Psoas muscle (tissue), 8 donors: ENCODE measurements around the gene TLE3. TPM values are rescaled to one million over a fixed set of nuclear protein-coding genes. Genes with fewer than 3 reads are reported as not detected.

Experiments
- ATAC-seq, 4 donors: fragments of 200-7000 bp; cut with Tn5 transposase; one replicate each; pipeline ENCODE4 v1.9.1; 2020; ENCODE audit warnings: moderate library complexity in 3 of 4, mild to moderate bottlenecking in 2 of 4
- DNase-seq, 2 donors: peaks; one replicate each; pipeline ENCODE4 v3.0.0-alpha.2; 2020
- H3K27ac ChIP-seq: fragments of 200-600 bp; one replicate; pipeline ENCODE4 v1.8.0; 2022
- H3K27me3 ChIP-seq, 3 donors: fragments of 200-600 bp in 1 of 3; one replicate each; pipeline versions ENCODE4 v1.6.1 to v1.8.0; 2013 to 2022; ENCODE audit warnings: low read length in 2 of 3, mild to moderate bottlenecking in 2 of 3, moderate library complexity in 1 of 3; ENCODE audit not compliant: insufficient read depth in 3 of 3
- H3K36me3 ChIP-seq, 2 donors: fragments of 200-600 bp in 1 of 2; one replicate each; pipeline versions ENCODE4 v1.6.1 to v1.8.0; 2013 to 2022; ENCODE audit warnings: low read depth in 1 of 2, mild to moderate bottlenecking in 1 of 2, moderate library complexity in 1 of 2; ENCODE audit not compliant: insufficient read depth in 1 of 2
- H3K4me1 ChIP-seq: fragments of 200-600 bp; one replicate; pipeline ENCODE4 v1.8.0; 2022
- H3K4me3 ChIP-seq: fragments of 200-600 bp; one replicate; pipeline ENCODE4 v1.8.0; 2022; ENCODE audit warnings: mild to moderate bottlenecking
- H3K9me3 ChIP-seq: fragments of 200-600 bp; one replicate; pipeline ENCODE4 v1.8.0; 2022
- CTCF ChIP-seq: fragments of 200-600 bp; IDR thresholded peaks from one replicate; pipeline ENCODE4 v1.8.0; 2022; ENCODE audit warnings: antibody characterized with exemption
- WGBS, 3 donors: extraction: QIAGEN DNeasy Blood & Tissue Kit; methylation state at CpG; one replicate each; pipeline versions ENCODE4 v1.1.6 to v1.1.7; 2013; 5-methylcytosine and 5-hydroxymethylcytosine counted together
- intact Hi-C, 2 donors: fragments of 100-400 bp; cut with DNase I; formaldehyde crosslinking; loops; one replicate each; pipeline versions ENCODE4 v1.11.0 to v1.14.2; 2022
- polyA plus RNA-seq, 3 donors: library from polyadenylated mRNA; stranded (reverse); fragments of 200-250 nt; gene quantifications; one replicate each; pipeline ENCODE4 v1.2.3, GENCODE V29; 2013
- total RNA-seq, 4 donors: library from RNA; stranded (reverse); fragmentation: NEBNext Ultra II Directional in 2 of 4; extraction: Animal tissue kit (Norgen Biotek cat#: 25700) in 2 of 4; gene quantifications; one replicate each; pipeline versions ENCODE4 v1.2.1 to v1.2.4, GENCODE V29; 2021 to 2023
- donor health status: healthy with polysubstance abuse.
- donor health status: DM: no; HTN: no; CAD: no; lungs with moderate emphysema.
- donor health status: Bipolar disorder and iron deficiency.
- donor health status: healthy.
- donor health status: DM: yes; HTN: yes; CAD: no.
- donor health status: DM: no; HTN: no; CAD: no.
- donor health status: DM: no; HTN: no; CAD: no.
- donor health status: DM: yes; HTN: yes; CAD: no.

Gene TLE3
- total and polyA plus RNA-seq, 7 donors = 4.3 to 59.9 (median 10.8) TPM

- Histone ChIP-seq H3K27me3 (peaks cover 0 to 3% (median 0%) of the 10 kb centered on the region in 3 donors), H3K27ac (no peak overlapping the region), H3K9me3 (no peaks in the 10 kb centered on the region), H3K4me3 (no peak overlapping the region), H3K4me1 (peaks cover 3% of the 10 kb centered on the region), H3K36me3 (no peaks in the 10 kb centered on the region)
- intact Hi-C loops = no loop called here
- DNase-seq (no peak), ATAC-seq (no peak)
- 82 to 84% (median 83%) methylated on average over 5 of the region's 5 CpGs for WGBS, 3 donors
- no peak for TF ChIP-seq CTCF
Observed at GRCh38 chr15:70145261-70145660, 47.5 kb upstream of the TLE3 start.

- no peaks in the 10 kb centered on the region for H3K9me3 ChIP-seq
- DNase-seq (peak in 1 of 2 donors; percentile 50), ATAC-seq (peak in 2 of 4 donors; percentile 26 to 29)
- intact Hi-C loops = no loop called here
- WGBS, 3 donors = 63 to 67% (median 66%) methylated on average over 24 of the region's 24 CpGs
- no peaks in the 10 kb centered on the region for H3K36me3 ChIP-seq
- no peak overlapping the region for H3K4me3 ChIP-seq
- no peak overlapping the region for H3K27ac ChIP-seq
- TF ChIP-seq CTCF = no peak
- no peaks in the 10 kb centered on the region for H3K27me3 ChIP-seq
- no peaks in the 10 kb centered on the region for H3K4me1 ChIP-seq
Observed at GRCh38 chr15:70142322-70143191, 44.8 kb upstream of the TLE3 start.

- Histone ChIP-seq H3K4me1 (no peaks in the 10 kb centered on the region), H3K36me3 (no peaks in the 10 kb centered on the region), H3K4me3 (no peak overlapping the region), H3K9me3 (no peaks in the 10 kb centered on the region), H3K27ac (no peak overlapping the region), H3K27me3 (no peaks in the 10 kb centered on the region)
- intact Hi-C loops = no loop called here
- TF ChIP-seq CTCF = no peak
- no peak for ATAC-seq
- DNase-seq = no peak
Observed at GRCh38 chr15:70142072-70142321, 44.3 kb upstream of the TLE3 start.

GRCh38 chr15:70141376-70142071, 43.8 kb upstream of the TLE3 start:
- TF ChIP-seq CTCF = no peak
- no peak overlapping the region for H3K4me3 ChIP-seq
- ATAC-seq (peak in 2 of 4 donors; percentile 23 to 33), DNase-seq (peak in 1 of 2 donors; percentile 39)
- no peaks in the 10 kb centered on the region for H3K9me3 ChIP-seq
- H3K27me3 ChIP-seq = no peaks in the 10 kb centered on the region
- intact Hi-C loops = no loop called here
- WGBS, 3 donors = 95 to 98% (median 96%) methylated on average over 10 of the region's 10 CpGs
- no peaks in the 10 kb centered on the region for H3K4me1 ChIP-seq
- no peak overlapping the region for H3K27ac ChIP-seq
- no peaks in the 10 kb centered on the region for H3K36me3 ChIP-seq
